Adrenal gland (tissue), 12 donors: ENCODE data around the gene FOSL1. TPM values are rescaled to one million over a fixed set of nuclear protein-coding genes. Genes with fewer than 3 reads are reported as not detected.
A peak's percentile ranks its signal among the peaks of the same experiment; 100 is the strongest.

Experiments used
- DNase-seq, 7 donors: peaks; one replicate each; pipeline ENCODE4 v3.0.0-alpha.2; 2019 to 2020
- H3K27ac ChIP-seq, 5 donors: fragments of 200-600 bp; sonication (generic) in 4 of 5; 1 replicate in 3 of 5; 2 replicates in 2 of 5; pipeline versions ENCODE4 v1.5.1 to v1.8.0; 2016 to 2020; ENCODE audit warnings: mild to moderate bottlenecking in 1 of 5
- H3K27me3 ChIP-seq: fragments of 200-600 bp; 2 replicates; pipeline ENCODE4 v1.8.0; 2021
- H3K36me3 ChIP-seq, 2 donors: fragments of 200-600 bp; replicated peaks in 1 of 2; 1 replicate in 1 of 2; 2 replicates in 1 of 2; pipeline versions ENCODE4 v1.5.1 to v1.8.0; 2018 to 2022
- H3K4me1 ChIP-seq, 2 donors: fragments of 200-600 bp; replicated peaks in 1 of 2; 1 replicate in 1 of 2; 2 replicates in 1 of 2; pipeline versions ENCODE4 v1.5.1 to v1.8.0; 2018 to 2021
- H3K4me3 ChIP-seq, 4 donors: fragments of 200-600 bp; sonication (generic) in 3 of 4; one replicate each; pipeline ENCODE4 v1.5.1; 2016 to 2018
- H3K9me3 ChIP-seq, 3 donors: fragments of 200-600 bp; sonication (generic) in 1 of 3; replicated peaks in 1 of 3; 1 replicate in 2 of 3; 2 replicates in 1 of 3; pipeline versions ENCODE4 v1.5.1 to v1.8.0; 2016 to 2021
- CTCF ChIP-seq, 6 experiments: fragments of 450-650 bp in 4 of 6; fragments of 200-600 bp in 2 of 6; sonication (generic) in 1 of 6; IDR thresholded peaks; 1 replicate in 5 of 6; 2 replicates in 1 of 6; pipeline versions ENCODE4 v1.5.1 to v1.8.0; 2016 to 2021; ENCODE audit warnings: antibody characterized with exemption in 6 of 6, mild to moderate bottlenecking in 2 of 6, moderate library complexity in 1 of 6
- POLR2A ChIP-seq, 2 donors: fragments of 450-650 bp; IDR thresholded peaks; one replicate each; pipeline ENCODE4 v1.6.1; 2017; ENCODE audit warnings: antibody characterized with exemption in 2 of 2, mild to moderate bottlenecking in 2 of 2, moderate library complexity in 1 of 2
- WGBS, 4 donors: extraction: QIAGEN DNeasy Blood & Tissue Kit in 2 of 4; methylation state at CpG; one replicate each; pipeline versions ENCODE4 v1.1.5 to v1.1.7; 2013 to 2017; 5-methylcytosine and 5-hydroxymethylcytosine counted together
- intact Hi-C, 2 donors: fragments of 100-400 bp; cut with DNase I; formaldehyde crosslinking; loops; one replicate each; pipeline versions ENCODE4 v1.14.1 to v1.15.0; 2022 to 2023
- polyA plus RNA-seq, 3 donors: library from polyadenylated mRNA; stranded (reverse); fragments of 200-250 nt in 2 of 3; fragments of 350-450 nt in 1 of 3; fragmentation: Illumina TruSeq in 1 of 3; extraction: RNeasy Lipid Tissue Mini Kit (QIAGEN cat#74804) in 1 of 3; gene quantifications; one replicate each; pipeline ENCODE4 v1.2.3, GENCODE V29; 2013 to 2014
- total RNA-seq, 9 donors: library from RNA; depleted of rRNA in 4 of 9; stranded (reverse); fragments of >200 nt in 4 of 9; fragments of 120-200 nt in 1 of 9; fragmentation: NEBNext Ultra II Directional in 1 of 9; extraction: Animal tissue kit (Norgen Biotek cat#: 25700) in 1 of 9; gene quantifications; one replicate each; pipeline versions ENCODE4 v1.1.0 to v1.2.4, GENCODE V29; 2013 to 2023
- donor health status: healthy with polysubstance abuse.
- donor health status: Bipolar disorder and iron deficiency.
- donor health status: DM: yes; HTN: yes; CAD: no.
- donor health status: DM: no; HTN: no; CAD: no.
- donor health status: DM: no; HTN: no; CAD: no.
- donor health status: DM: yes; HTN: yes; CAD: no.

FOSL1 gene
- total and polyA plus RNA-seq, 12 donors: 2.7 to 34.4 (median 5.4) TPM

GRCh38 chr11:65921033-65921555 lies 20.9 kb upstream of the FOSL1 start:
- Histone ChIP-seq H3K36me3 (peaks cover 0 to 19% of the 10 kb centered on the region in 2 donors), H3K4me1 (peaks cover 25 to 34% of the 10 kb centered on the region in 2 donors), H3K27me3 (no peaks in the 10 kb centered on the region), H3K27ac (no peak overlapping the region), H3K4me3 (no peak overlapping the region), H3K9me3 (no peaks in the 10 kb centered on the region)
- WGBS, 4 donors: 87 to 95% (median 92%) methylated on average over 7 to 12 of the region's 12 CpGs
- DNase-seq: peak in 1 of 7 donors; percentile 24
- intact Hi-C loops: loop anchor here in 1 of 2 donors (5.0 kb wide), 1 partner anchor 36 kb away; no protein-coding TSS in a partner anchor
- TF ChIP-seq CTCF (IDR thresholded peaks at IDR 0.05): no peak
- TF ChIP-seq POLR2A (IDR thresholded peaks at IDR 0.05): no peak

GRCh38 chr11:65920372-65920802 lies 20.2 kb upstream of the FOSL1 start:
- intact Hi-C loops: loop anchor here in 1 of 2 donors (5.0 kb wide), 1 partner anchor 37 kb away; no protein-coding TSS in a partner anchor
- peak overlapping the region in 2 of 4 donors; percentile 79 to 94 for H3K4me3 ChIP-seq
- TF ChIP-seq POLR2A (IDR thresholded peaks at IDR 0.05) (no peak), CTCF (IDR thresholded peaks at IDR 0.05) (no peak)
- no peaks in the 10 kb centered on the region for H3K27me3 ChIP-seq
- H3K36me3 ChIP-seq: peaks cover 0 to 19% of the 10 kb centered on the region in 2 donors
- peak in 4 of 7 donors; percentile 32 to 64 (median 44) for DNase-seq
- no peaks in the 10 kb centered on the region for H3K9me3 ChIP-seq
- WGBS, 4 donors: 37 to 47% (median 41%) methylated on average over 13 to 15 of the region's 15 CpGs
- peaks cover 30 to 41% of the 10 kb centered on the region in 2 donors for H3K4me1 ChIP-seq
- H3K27ac ChIP-seq: peak overlapping the region in 1 of 5 donors; percentile 89

GRCh38 chr11:65919573-65920371 lies 19.6 kb upstream of the FOSL1 start:
- Histone ChIP-seq H3K36me3 (peaks cover 0 to 19% of the 10 kb centered on the region in 2 donors), H3K27me3 (no peaks in the 10 kb centered on the region), H3K9me3 (no peaks in the 10 kb centered on the region), H3K4me1 (peaks cover 35 to 47% of the 10 kb centered on the region in 2 donors), H3K4me3 (peak overlapping the region; percentile 79 to 94 (median 87)), H3K27ac (peak overlapping the region in 4 of 5 donors; percentile 55 to 89 (median 73))
- 0 to 4% (median 1%) methylated on average over 2 to 60 of the region's 60 CpGs for WGBS, 4 donors
- peak in 6 of 7 donors; percentile 40 to 78 (median 64) for DNase-seq
- intact Hi-C loops: loop anchor here in 1 of 2 donors (5.0 kb wide), 1 partner anchor 38 kb away; no protein-coding TSS in a partner anchor
- TF ChIP-seq POLR2A (IDR thresholded peaks at IDR 0.05) (no peak), CTCF (IDR thresholded peaks at IDR 0.05) (no peak)

GRCh38 chr11:65919141-65919572 lies 19.0 kb upstream of the FOSL1 start, which contains the start of gene DRAP1:
Gene DRAP1, plus strand, starts transcription at chr11:65919426. Its CDS starts 76 bp downstream, at chr11:65919502.
- H3K27me3 ChIP-seq: no peaks in the 10 kb centered on the region
- H3K9me3 ChIP-seq: no peaks in the 10 kb centered on the region
- WGBS, 4 donors: 0 to 2% (median 1%) methylated on average over 35 to 59 of the region's 59 CpGs; no CpG with 5 or more reads in 1 of the 4 donors
- peak; percentile 98 to 100 (median 99) for DNase-seq
- peak; percentile 41 to 59 for TF ChIP-seq POLR2A (IDR thresholded peaks at IDR 0.05)
- peak in 1 of 6 experiments; percentile 11 for TF ChIP-seq CTCF (IDR thresholded peaks at IDR 0.05)
- intact Hi-C loops: no loop called here
- H3K4me1 ChIP-seq: peaks cover 35 to 47% of the 10 kb centered on the region in 2 donors
- peak within 1 kb of the TSS; percentile 82 to 96 (median 93) for H3K4me3 ChIP-seq
- H3K36me3 ChIP-seq: peaks cover 0 to 19% of the 10 kb centered on the region in 2 donors
- H3K27ac ChIP-seq: peak within 1 kb of the TSS in 4 of 5 donors; percentile 81 to 100 (median 94)
